Activated CD4-positive, alpha-beta T cell treated with anti-CD3 and anti-CD28 coated beads, Interleukin-2, Interleukin-4, amounts not matched to agents 100 ng/mL and 50 ng/mL, durations not matched to agents 16 hours and 8 hours (primary cell): Measurements from ENCODE around the gene SLAMF9.
"Not testable (repeated sequence)": the region's sequence is repeated elsewhere in the genome, so short reads cannot be mapped to it uniquely, and the experiment has no call there.

Experiments used
- DNase-seq: peaks from one replicate; pipeline ENCODE4 v3.0.0-alpha.2; 2020; ENCODE audit warnings: low spot score

Gene SLAMF9

GRCh38 chr1:159920202-159920601 lies 33.8 kb downstream of the SLAMF9 start:
- DNase-seq = no peak

GRCh38 chr1:159919236-159919865 lies 34.7 kb downstream of the SLAMF9 start:
- DNase-seq = no peak

GRCh38 chr1:159918352-159919200 lies 35.5 kb downstream of the SLAMF9 start:
- DNase-seq = no peak

- no peak for DNase-seq
These were observed 36.3 kb downstream of the SLAMF9 start for GRCh38 chr1:159917533-159918351.

- DNase-seq = no peak
These were observed 37.6 kb downstream of the SLAMF9 start for GRCh38 chr1:159916242-159917051.

GRCh38 chr1:159915571-159916241 lies 38.3 kb downstream of the SLAMF9 start:
- no peak for DNase-seq

- no peak for DNase-seq
These were observed 39.6 kb downstream of the SLAMF9 start for GRCh38 chr1:159914252-159915018.

- DNase-seq = no peak
These were observed 40.4 kb downstream of the SLAMF9 start for GRCh38 chr1:159913451-159914192.

GRCh38 chr1:159911326-159912070 lies 42.5 kb downstream of the SLAMF9 start:
- DNase-seq = no peak

- no peak for DNase-seq
These were observed 45.8 kb downstream of the SLAMF9 start for GRCh38 chr1:159908031-159908940.

GRCh38 chr1:159906960-159907359 lies 47.1 kb downstream of the SLAMF9 start:
- DNase-seq = no peak

GRCh38 chr1:159904036-159904435 lies 50.0 kb downstream of the SLAMF9 start:
- DNase-seq = not testable (repeated sequence)

- no peak for DNase-seq
These were observed 51.5 kb downstream of the SLAMF9 start for GRCh38 chr1:159902541-159902940.
